GM12875 (cell line): Measurements from ENCODE around the gene CYBA.

Experiments
- H3K4me3 ChIP-seq: one replicate; pipeline ENCODE4 v1.5.1; 2011; ENCODE audit warnings: low read depth, low read length, control low read depth
- CTCF ChIP-seq: IDR thresholded peaks from 2 replicates; pipeline ENCODE4 v1.5.1; 2011; ENCODE audit warnings: low read depth, mild to moderate bottlenecking, control low read depth, inconsistent platforms, low read length, moderate library complexity, borderline replicate concordance; ENCODE audit not compliant: insufficient read depth

Gene CYBA

GRCh38 chr16:88631920-88632586 lies 18.8 kb downstream of the CYBA start:
- no peak overlapping the region for H3K4me3 ChIP-seq
- TF ChIP-seq CTCF: no peak

- TF ChIP-seq CTCF: no peak
- H3K4me3 ChIP-seq: no peak overlapping the region
Measured at GRCh38 chr16:88631384-88631783, 19.5 kb downstream of the CYBA start.

DNA sequence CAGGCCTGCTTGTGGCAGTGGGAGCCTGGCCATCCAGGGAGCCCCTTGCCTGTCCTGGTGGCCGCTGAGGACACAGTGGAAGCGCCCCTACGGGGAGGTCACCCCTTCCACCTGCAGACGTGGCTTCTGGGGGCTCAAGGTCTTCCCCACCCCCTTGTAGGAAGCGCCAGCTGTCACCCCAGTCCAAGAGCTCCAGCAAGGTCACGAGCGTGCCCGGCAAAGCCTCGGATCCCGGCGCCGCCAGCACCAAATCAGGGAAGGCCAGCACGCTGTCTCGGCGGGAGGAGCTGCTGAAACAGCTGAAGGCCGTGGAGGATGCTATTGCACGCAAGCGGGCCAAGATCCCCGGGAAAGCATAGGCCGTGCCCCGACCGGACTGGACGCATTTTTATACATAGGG lies 19.9 kb downstream of the CYBA start:
- no peak overlapping the region for H3K4me3 ChIP-seq
- no peak for TF ChIP-seq CTCF

GRCh38 chr16:88630433-88630832 lies 20.4 kb downstream of the CYBA start:
- no peak for TF ChIP-seq CTCF

DNA sequence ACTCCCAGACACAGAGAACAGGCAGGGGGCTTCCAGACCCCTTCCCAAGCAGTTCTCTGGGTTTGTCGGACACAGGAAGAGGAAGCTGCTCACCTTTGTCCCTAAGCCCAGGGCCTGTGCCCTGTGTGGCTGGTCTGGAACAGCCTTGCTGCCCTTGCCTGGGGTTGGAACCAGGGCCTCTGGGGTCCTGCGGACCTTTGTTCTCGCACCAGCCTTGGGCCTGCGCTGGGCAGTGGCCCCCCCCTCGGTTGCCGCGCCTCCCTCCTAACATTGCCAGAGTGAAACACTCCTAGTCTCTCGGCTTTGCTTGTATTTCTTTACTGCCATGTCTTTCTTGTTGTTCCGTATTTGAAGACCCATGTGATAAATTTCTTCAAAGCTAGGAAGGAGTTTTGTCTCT lies 21.0 kb downstream of the CYBA start:
- no peak overlapping the region for H3K4me3 ChIP-seq
- no peak for TF ChIP-seq CTCF

More at GRCh38 chr16:88630433-88630832, 20.4 kb downstream of the CYBA start:
- no peak overlapping the region for H3K4me3 ChIP-seq

DNA sequence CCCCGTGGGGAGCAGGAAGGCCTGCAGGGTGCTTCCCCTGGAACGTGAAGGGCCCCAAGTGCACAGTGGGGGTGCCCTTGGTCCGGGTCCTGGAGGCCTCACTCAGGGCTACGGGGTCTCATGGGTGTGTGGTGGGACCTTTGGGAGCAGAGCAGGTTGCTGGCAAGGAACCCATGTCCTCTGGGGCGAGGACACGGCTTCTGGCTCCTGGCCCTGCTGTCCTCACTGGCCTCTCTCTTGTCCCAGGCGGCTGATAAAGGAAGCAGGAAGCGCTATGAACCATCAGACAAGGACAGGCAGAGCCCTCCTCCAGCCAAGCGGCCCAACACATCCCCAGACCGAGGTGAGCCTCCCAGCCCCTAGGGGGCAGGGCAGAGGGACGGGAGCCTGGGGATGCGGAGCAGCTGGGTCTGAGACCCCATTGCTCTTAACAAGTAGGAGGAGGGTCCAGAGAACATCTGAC lies 22.3 kb downstream of the CYBA start:
- H3K4me3 ChIP-seq: no peak overlapping the region
- peak; percentile 54; the same call in 1 of the 2 replicates for TF ChIP-seq CTCF
